Measurements from ENCODE around the gene PRKAG2. TPM values are rescaled to one million over a fixed set of nuclear protein-coding genes. Genes with fewer than 3 reads are reported as not detected.

The PRKAG2 gene
- total RNA-seq, 1 donor from 2014 or later, result 35.4 TPM

DNA sequence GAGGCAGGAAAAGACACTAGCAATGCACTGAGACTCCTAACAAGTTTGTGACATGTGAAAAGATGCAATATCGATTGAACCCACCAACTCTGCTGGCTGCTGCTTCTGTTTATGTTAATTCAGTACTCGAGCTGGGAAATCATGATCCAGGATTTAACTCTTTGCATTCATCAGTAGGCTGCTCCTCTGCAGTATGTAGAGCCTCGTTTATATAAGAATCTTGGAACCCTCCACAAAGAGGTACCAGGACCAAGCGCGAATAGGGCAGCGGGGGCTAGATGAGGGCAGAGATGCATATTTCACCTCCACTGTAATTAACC is 7.8 kb downstream of the PRKAG2 start:
- TF ChIP-seq, protein P1, sequence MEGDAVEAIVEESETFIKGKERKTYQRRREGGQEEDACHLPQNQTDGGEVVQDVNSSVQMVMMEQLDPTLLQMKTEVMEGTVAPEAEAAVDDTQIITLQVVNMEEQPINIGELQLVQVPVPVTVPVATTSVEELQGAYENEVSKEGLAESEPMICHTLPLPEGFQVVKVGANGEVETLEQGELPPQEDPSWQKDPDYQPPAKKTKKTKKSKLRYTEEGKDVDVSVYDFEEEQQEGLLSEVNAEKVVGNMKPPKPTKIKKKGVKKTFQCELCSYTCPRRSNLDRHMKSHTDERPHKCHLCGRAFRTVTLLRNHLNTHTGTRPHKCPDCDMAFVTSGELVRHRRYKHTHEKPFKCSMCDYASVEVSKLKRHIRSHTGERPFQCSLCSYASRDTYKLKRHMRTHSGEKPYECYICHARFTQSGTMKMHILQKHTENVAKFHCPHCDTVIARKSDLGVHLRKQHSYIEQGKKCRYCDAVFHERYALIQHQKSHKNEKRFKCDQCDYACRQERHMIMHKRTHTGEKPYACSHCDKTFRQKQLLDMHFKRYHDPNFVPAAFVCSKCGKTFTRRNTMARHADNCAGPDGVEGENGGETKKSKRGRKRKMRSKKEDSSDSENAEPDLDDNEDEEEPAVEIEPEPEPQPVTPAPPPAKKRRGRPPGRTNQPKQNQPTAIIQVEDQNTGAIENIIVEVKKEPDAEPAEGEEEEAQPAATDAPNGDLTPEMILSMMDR (IDR thresholded peaks at IDR 0.05), result no peak
- Histone ChIP-seq H3K36me3 (no peaks in the 10 kb centered on the region), H3K27ac (no peak overlapping the region), H3K4me1 (peaks cover 33% of the 10 kb centered on the region), H3K4me3 (peak overlapping the region; percentile 1), H3K9me3 (no peaks in the 10 kb centered on the region), H3K27me3 (ENCODE audit: low read depth) (no peaks in the 10 kb centered on the region)
- intact Hi-C loops (cut with DNase I), result no loop called here
- no peak for DNase-seq
- no peak for ATAC-seq

DNA sequence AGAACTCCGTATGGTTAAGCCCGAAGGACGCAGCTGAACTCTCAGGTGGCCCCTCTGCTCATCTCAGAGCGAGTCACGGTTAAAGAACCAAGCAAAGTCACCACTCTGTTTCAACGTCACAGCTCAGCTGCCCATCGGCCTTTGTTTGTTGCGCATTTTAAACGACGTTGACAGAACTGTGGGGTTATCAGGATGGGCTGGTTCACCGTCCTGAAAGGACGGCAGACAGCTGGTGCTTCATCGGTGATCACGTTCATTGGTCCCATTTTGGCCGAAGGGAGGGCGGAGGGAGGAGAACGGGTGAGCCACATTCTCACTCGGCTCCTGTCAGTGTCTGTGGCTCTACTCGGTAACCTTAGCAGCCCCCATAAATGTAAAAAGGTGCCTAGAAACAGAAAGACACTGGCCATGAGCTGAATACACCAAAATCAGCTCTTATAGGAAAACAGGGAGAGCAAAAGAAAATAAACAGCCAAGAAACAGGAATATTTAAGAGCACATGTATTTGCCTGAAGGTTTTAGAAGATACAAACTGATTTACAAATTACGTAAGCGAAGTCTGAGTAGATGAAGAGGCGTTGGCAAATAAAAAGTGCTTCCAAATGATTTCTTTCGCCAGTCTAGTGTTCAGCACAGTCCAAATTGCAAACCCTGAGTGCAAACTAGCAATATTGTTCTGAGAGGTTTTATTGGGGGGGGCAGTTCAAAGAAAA is 8.4 kb downstream of the PRKAG2 start:
- TF ChIP-seq, protein P1 (IDR thresholded peaks at IDR 0.05), result no peak
- peaks cover 38% of the 10 kb centered on the region for H3K4me1 ChIP-seq
- ATAC-seq, result peak in 1 of 2 donors; percentile 40
- no peaks in the 10 kb centered on the region for H3K36me3 ChIP-seq
- H3K4me3 ChIP-seq, result peak overlapping the region; percentile 1
- H3K27me3 ChIP-seq (ENCODE audit: low read depth), result no peaks in the 10 kb centered on the region
- H3K9me3 ChIP-seq, result no peaks in the 10 kb centered on the region
- intact Hi-C loops (cut with DNase I), result no loop called here
- peak overlapping the region; percentile 34 for H3K27ac ChIP-seq
- DNase-seq, result no peak

DNA sequence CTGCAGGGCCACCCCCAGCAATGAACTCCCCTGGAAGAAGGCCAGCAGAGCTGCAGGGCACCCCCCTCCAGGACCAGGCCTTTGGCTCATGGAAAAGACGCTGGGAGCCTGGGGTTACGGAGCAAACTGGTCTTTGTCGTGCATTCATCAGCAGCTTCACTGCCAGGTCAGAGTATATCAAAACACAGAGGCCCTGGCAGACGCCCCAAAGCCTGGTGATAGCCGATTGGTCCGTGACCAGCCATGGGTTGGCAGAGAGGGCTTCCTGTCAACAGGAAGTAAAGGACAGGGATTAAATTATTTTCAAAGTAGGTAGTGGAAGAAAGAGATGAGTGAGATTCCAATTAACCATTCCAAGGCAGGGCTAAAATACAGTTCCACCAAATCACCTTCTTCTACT is 9.0 kb downstream of the PRKAG2 start:
- TF ChIP-seq, protein P1 (IDR thresholded peaks at IDR 0.05), result no peak
- no peak overlapping the region for H3K4me3 ChIP-seq
- no peaks in the 10 kb centered on the region for H3K9me3 ChIP-seq
- no peaks in the 10 kb centered on the region for H3K36me3 ChIP-seq
- H3K27me3 ChIP-seq (ENCODE audit: low read depth), result no peaks in the 10 kb centered on the region
- intact Hi-C loops (cut with DNase I), result no loop called here
- H3K4me1 ChIP-seq, result peaks cover 39% of the 10 kb centered on the region
- no peak for DNase-seq
- no peak for ATAC-seq
- peak overlapping the region; percentile 34 for H3K27ac ChIP-seq

DNA sequence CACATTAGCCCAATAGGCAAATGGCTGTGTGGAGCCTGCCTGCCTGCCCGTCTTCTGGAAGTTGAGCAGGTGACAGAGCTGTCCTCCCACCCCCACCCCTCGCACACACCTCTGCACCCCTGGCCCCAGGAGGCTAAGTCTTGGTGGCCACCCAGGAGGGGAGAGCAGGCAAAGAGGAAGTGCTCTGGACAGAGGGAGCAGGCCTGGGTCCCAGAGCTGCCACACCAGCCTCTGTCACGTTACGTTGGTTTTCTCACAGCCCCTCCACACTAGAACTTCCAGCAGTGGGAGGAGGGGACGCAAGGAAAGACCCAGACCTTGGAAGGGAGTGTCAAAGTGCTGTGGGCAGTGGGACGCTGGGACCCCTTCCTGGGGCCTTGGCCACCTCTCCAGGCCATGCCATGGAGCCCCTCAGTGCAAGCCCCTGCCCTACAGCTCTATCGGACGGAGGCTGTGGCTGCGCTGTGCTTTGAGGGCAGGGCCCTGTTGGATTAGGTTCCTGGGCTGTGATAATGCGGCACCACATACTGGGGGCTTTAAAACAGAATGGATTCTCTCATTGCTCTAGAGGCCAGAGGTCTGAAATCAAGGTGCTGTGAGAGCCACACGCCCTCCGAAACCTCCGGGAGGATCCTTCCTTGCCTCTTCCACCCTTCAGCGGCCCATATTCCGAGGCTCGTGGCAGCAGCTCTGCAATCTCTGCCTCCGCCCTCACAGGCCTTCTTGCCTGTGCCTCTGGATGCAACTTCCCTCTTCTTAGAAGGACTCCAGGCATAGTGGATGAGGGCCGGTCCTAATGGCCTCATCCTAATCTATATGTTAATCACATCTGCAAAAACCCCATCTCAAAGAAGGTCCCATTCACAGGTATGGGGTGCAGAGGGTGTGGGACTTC is 9.9 kb downstream of the PRKAG2 start:
- Histone ChIP-seq H3K27me3 (ENCODE audit: low read depth) (no peaks in the 10 kb centered on the region), H3K27ac (peak overlapping the region; percentile 34), H3K9me3 (no peaks in the 10 kb centered on the region), H3K4me3 (no peak overlapping the region), H3K4me1 (peaks cover 39% of the 10 kb centered on the region), H3K36me3 (no peaks in the 10 kb centered on the region)
- DNase-seq, result no peak
- TF ChIP-seq, protein P1 (IDR thresholded peaks at IDR 0.05), result no peak
- no peak for ATAC-seq
- intact Hi-C loops (cut with DNase I), result no loop called here

DNA sequence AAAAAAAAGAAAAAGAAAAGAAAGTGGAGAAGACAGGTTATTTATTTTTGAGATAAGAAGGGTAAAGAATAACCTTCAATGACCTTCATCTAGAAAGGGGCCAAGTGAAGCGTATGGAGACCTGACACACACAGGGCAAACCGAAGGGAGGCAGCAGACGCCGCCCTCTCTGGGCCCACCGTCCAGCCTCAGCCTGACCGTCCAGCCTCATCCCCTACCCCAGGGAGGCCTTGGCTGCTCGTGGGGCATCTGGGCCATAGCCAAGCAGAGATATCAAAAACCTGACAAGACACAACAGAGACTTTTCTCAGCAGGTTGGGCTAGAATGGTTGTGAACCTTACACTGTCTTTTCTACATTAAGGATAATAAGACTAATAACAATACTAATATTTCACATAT is 10.9 kb downstream of the PRKAG2 start:
- Histone ChIP-seq H3K27me3 (ENCODE audit: low read depth) (no peaks in the 10 kb centered on the region), H3K4me1 (peaks cover 39% of the 10 kb centered on the region)

More for the DNA sequence above, 10.9 kb downstream of the PRKAG2 start:
- DNase-seq (no peak), ATAC-seq (no peak)
- Histone ChIP-seq H3K36me3 (no peaks in the 10 kb centered on the region), H3K4me3 (no peak overlapping the region), H3K9me3 (no peaks in the 10 kb centered on the region), H3K27ac (no peak overlapping the region)
- TF ChIP-seq, protein P1 (IDR thresholded peaks at IDR 0.05), result no peak
- intact Hi-C loops (cut with DNase I), result no loop called here

Data from lower lobe of right lung (tissue), 2 donors.